WI38 (cell line): ENCODE measurements around the gene ING2.

ENCODE experiments used
- H3K4me3 ChIP-seq: 2 replicates; pipeline ENCODE4 v1.5.1; 2011; ENCODE audit warnings: low read depth, mild to moderate bottlenecking, control low read depth, low read length
- CTCF ChIP-seq: IDR thresholded peaks from 2 replicates; pipeline ENCODE4 v1.5.1; 2012; ENCODE audit warnings: low read depth, mild to moderate bottlenecking, control low read depth, low read length

ING2 gene

GRCh38 chr4:183515411-183515810 lies 10.6 kb downstream of the ING2 start:
- TF ChIP-seq CTCF, result no peak
- H3K4me3 ChIP-seq, result no peak overlapping the region

GRCh38 chr4:183517194-183517593 lies 12.3 kb downstream of the ING2 start:
- H3K4me3 ChIP-seq, result no peak overlapping the region
- TF ChIP-seq CTCF, result no peak

- H3K4me3 ChIP-seq, result no peak overlapping the region
- TF ChIP-seq CTCF, result no peak
These were observed 12.9 kb downstream of the ING2 start for GRCh38 chr4:183517781-183518180.

GRCh38 chr4:183522821-183523220 lies 18.0 kb downstream of the ING2 start:
- TF ChIP-seq CTCF, result no peak
- H3K4me3 ChIP-seq, result no peak overlapping the region

GRCh38 chr4:183527326-183527725 lies 22.5 kb downstream of the ING2 start:
- no peak for TF ChIP-seq CTCF
- no peak overlapping the region for H3K4me3 ChIP-seq

GRCh38 chr4:183532821-183533220 lies 28.0 kb downstream of the ING2 start:
- TF ChIP-seq CTCF, result no peak
- no peak overlapping the region for H3K4me3 ChIP-seq

- no peak overlapping the region for H3K4me3 ChIP-seq
- no peak for TF ChIP-seq CTCF
These were observed 28.8 kb downstream of the ING2 start for GRCh38 chr4:183533698-183534097.
